T-helper 2 cell (primary cell): ENCODE data around the gene CPNE4.
A peak's percentile ranks its signal among the peaks of the same experiment; 100 is the strongest.

Experiments used
- DNase-seq, 5 experiments: peaks; one replicate each; pipeline versions ENCODE4 v3.0.0 to v3.0.0-alpha.2; 2012 to 2022

The CPNE4 gene

GRCh38 chr3:131568460-131568859 lies 466.4 kb downstream of the CPNE4 start:
- no peak for DNase-seq

- DNase-seq, result no peak
Observed at GRCh38 chr3:131564812-131565211, 470.0 kb downstream of the CPNE4 start.

- DNase-seq, result no peak
Observed at GRCh38 chr3:131561511-131561910, 473.3 kb downstream of the CPNE4 start.

- DNase-seq, result no peak
Observed at GRCh38 chr3:131560795-131561194, 474.0 kb downstream of the CPNE4 start.

GRCh38 chr3:131555456-131555855 lies 479.4 kb downstream of the CPNE4 start:
- no peak for DNase-seq

- DNase-seq, result peak in 1 of 5 experiments; percentile 72
Observed at GRCh38 chr3:131553495-131554247, 481.1 kb downstream of the CPNE4 start.

- no peak for DNase-seq
Observed at GRCh38 chr3:131551761-131552160, 483.1 kb downstream of the CPNE4 start.

- no peak for DNase-seq
Observed at GRCh38 chr3:131550562-131551465, 484.0 kb downstream of the CPNE4 start.

GRCh38 chr3:131549340-131549739 lies 485.5 kb downstream of the CPNE4 start:
- peak in 1 of 5 experiments; percentile 40 for DNase-seq

- DNase-seq, result no peak
Observed at GRCh38 chr3:131547585-131547984, 487.2 kb downstream of the CPNE4 start.

- DNase-seq, result no peak
Observed at GRCh38 chr3:131546441-131546840, 488.4 kb downstream of the CPNE4 start.

GRCh38 chr3:131544557-131544956 lies 490.3 kb downstream of the CPNE4 start:
- no peak for DNase-seq

- no peak for DNase-seq
Observed at GRCh38 chr3:131543714-131544113, 491.1 kb downstream of the CPNE4 start.

- DNase-seq, result no peak
Observed at GRCh38 chr3:131541288-131541687, 493.5 kb downstream of the CPNE4 start.

- no peak for DNase-seq
Observed at GRCh38 chr3:131540821-131541220, 494.0 kb downstream of the CPNE4 start.

GRCh38 chr3:131540143-131540542 lies 494.7 kb downstream of the CPNE4 start:
- no peak for DNase-seq

- DNase-seq, result no peak
Observed at GRCh38 chr3:131538968-131539367, 495.8 kb downstream of the CPNE4 start.

- DNase-seq, result no peak
Observed at GRCh38 chr3:131537531-131537930, 497.3 kb downstream of the CPNE4 start.

- no peak for DNase-seq
Observed at GRCh38 chr3:131535596-131535995, 499.2 kb downstream of the CPNE4 start.

GRCh38 chr3:131535131-131535530 lies 499.7 kb downstream of the CPNE4 start:
- DNase-seq, result no peak

GRCh38 chr3:131532645-131533044 lies 502.2 kb downstream of the CPNE4 start:
- no peak for DNase-seq

GRCh38 chr3:131530843-131531242 lies 504.0 kb downstream of the CPNE4 start:
- DNase-seq, result no peak

- DNase-seq, result no peak
Observed at GRCh38 chr3:131530388-131530787, 504.4 kb downstream of the CPNE4 start.

- DNase-seq, result peak in 1 of 5 experiments; percentile 25
Observed at GRCh38 chr3:131526801-131527347, 507.9 kb downstream of the CPNE4 start.
